ENCODE measurements around the gene F2RL2. TPM values are rescaled to one million over a fixed set of nuclear protein-coding genes. Genes with fewer than 3 reads are reported as not detected.

F2RL2 gene
- total RNA-seq, 1 donor from 2014 or later, result not detected

DNA sequence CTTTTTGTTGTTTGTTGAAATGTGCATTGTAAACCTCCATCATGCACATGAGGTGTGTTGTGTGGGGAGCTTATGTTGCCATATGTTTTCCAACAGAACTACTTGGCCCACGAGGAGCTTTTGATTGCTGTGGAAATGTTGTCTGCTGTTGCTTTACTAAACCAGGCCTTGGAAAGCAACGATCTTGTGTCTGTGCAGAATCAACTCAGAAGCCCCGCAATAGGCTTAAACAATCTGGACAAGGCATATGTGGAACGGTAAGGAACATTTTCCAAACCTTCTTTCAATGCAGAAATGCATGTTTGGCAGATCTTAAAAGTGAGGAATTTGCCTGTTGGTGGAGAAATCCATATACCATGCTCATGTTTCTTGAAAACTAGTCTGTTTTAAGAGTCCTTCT lies 22.5 kb downstream of the F2RL2 start:
- no peak for DNase-seq
- H3K4me1 ChIP-seq, result no peaks in the 10 kb centered on the region
- intact Hi-C loops (cut with DNase I), result loop anchor here (10.0 kb wide), 1 partner anchor 174 kb away; no protein-coding TSS in a partner anchor
- H3K27me3 ChIP-seq (ENCODE audit: low read depth), result no peaks in the 10 kb centered on the region
- H3K9me3 ChIP-seq, result no peaks in the 10 kb centered on the region
- TF ChIP-seq, protein P1, sequence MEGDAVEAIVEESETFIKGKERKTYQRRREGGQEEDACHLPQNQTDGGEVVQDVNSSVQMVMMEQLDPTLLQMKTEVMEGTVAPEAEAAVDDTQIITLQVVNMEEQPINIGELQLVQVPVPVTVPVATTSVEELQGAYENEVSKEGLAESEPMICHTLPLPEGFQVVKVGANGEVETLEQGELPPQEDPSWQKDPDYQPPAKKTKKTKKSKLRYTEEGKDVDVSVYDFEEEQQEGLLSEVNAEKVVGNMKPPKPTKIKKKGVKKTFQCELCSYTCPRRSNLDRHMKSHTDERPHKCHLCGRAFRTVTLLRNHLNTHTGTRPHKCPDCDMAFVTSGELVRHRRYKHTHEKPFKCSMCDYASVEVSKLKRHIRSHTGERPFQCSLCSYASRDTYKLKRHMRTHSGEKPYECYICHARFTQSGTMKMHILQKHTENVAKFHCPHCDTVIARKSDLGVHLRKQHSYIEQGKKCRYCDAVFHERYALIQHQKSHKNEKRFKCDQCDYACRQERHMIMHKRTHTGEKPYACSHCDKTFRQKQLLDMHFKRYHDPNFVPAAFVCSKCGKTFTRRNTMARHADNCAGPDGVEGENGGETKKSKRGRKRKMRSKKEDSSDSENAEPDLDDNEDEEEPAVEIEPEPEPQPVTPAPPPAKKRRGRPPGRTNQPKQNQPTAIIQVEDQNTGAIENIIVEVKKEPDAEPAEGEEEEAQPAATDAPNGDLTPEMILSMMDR (IDR thresholded peaks at IDR 0.05), result no peak
- no peak for ATAC-seq
- peaks cover 6% of the 10 kb centered on the region for H3K36me3 ChIP-seq
- no peak overlapping the region for H3K27ac ChIP-seq
- no peak overlapping the region for H3K4me3 ChIP-seq

GRCh38 chr5:76598531-76598930 lies 24.7 kb downstream of the F2RL2 start:
- H3K36me3 ChIP-seq, result peaks cover 6% of the 10 kb centered on the region
- DNase-seq, result no peak
- intact Hi-C loops (cut with DNase I), result no loop called here
- H3K4me1 ChIP-seq, result no peaks in the 10 kb centered on the region
- TF ChIP-seq, protein P1 (IDR thresholded peaks at IDR 0.05), result no peak
- no peak overlapping the region for H3K4me3 ChIP-seq
- no peak overlapping the region for H3K27ac ChIP-seq
- ATAC-seq, result no peak
- H3K27me3 ChIP-seq (ENCODE audit: low read depth), result no peaks in the 10 kb centered on the region
- no peaks in the 10 kb centered on the region for H3K9me3 ChIP-seq

- intact Hi-C loops (cut with DNase I), result no loop called here
- H3K27ac ChIP-seq, result no peak overlapping the region
- ATAC-seq, result no peak
- peaks cover 4% of the 10 kb centered on the region for H3K36me3 ChIP-seq
- no peak overlapping the region for H3K4me3 ChIP-seq
- no peaks in the 10 kb centered on the region for H3K27me3 ChIP-seq (ENCODE audit: low read depth)
- H3K9me3 ChIP-seq, result no peaks in the 10 kb centered on the region
- TF ChIP-seq, protein P1 (IDR thresholded peaks at IDR 0.05), result no peak
- no peaks in the 10 kb centered on the region for H3K4me1 ChIP-seq
- DNase-seq, result no peak
Measured at GRCh38 chr5:76595755-76596481, 27.3 kb downstream of the F2RL2 start.

DNA sequence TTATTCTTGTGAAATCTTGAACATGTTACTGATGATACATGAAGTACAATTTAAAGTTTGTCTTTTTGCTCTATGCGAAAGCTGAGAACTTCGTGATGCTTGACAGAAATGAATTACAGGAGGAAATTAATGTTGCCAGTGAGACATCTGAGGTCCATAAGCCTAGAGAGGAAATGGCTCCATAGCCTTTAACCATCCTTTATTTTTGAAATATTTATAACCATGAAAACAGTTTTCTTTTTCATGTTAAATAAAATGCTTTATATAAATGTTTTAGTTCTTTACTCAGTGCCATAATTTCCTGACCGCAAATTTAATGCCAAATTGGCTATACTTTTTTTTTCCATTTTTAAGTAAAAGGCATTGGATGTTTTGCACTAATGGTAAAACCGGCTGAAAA lies 29.1 kb downstream of the F2RL2 start:
- DNase-seq (no peak), ATAC-seq (no peak)
- Histone ChIP-seq H3K27ac (no peak overlapping the region), H3K9me3 (no peaks in the 10 kb centered on the region), H3K4me3 (no peak overlapping the region), H3K27me3 (ENCODE audit: low read depth) (no peaks in the 10 kb centered on the region), H3K36me3 (no peaks in the 10 kb centered on the region), H3K4me1 (no peaks in the 10 kb centered on the region)
- intact Hi-C loops (cut with DNase I), result no loop called here
- TF ChIP-seq, protein P1 (IDR thresholded peaks at IDR 0.05), result no peak

DNA sequence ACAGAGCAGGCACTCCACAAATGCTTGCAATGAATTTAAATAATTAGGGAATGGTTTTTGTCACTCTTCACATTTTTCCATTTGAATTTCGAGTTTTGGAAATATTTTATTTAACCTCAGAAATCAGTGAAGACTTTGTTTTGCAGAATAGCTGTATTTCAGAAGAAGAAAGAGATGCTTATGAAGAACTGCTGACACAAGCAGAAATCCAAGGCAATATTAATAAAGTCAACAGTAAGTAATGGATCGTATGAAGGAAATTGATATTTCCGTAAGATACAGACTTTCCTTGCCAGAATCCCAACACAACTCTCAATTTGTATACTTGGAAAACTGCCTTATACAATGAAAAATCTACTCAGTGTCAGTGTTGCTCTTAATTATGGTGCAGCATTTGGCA lies 30.5 kb downstream of the F2RL2 start:
- no peaks in the 10 kb centered on the region for H3K36me3 ChIP-seq
- H3K27me3 ChIP-seq (ENCODE audit: low read depth), result no peaks in the 10 kb centered on the region
- ATAC-seq (no peak), DNase-seq (no peak)
- no peaks in the 10 kb centered on the region for H3K9me3 ChIP-seq
- no peak overlapping the region for H3K4me3 ChIP-seq
- no peak overlapping the region for H3K27ac ChIP-seq
- no peaks in the 10 kb centered on the region for H3K4me1 ChIP-seq
- intact Hi-C loops (cut with DNase I), result no loop called here
- TF ChIP-seq, protein P1 (IDR thresholded peaks at IDR 0.05), result no peak
